ES-I3 (cell line): ENCODE results near the gene ISL2.

Experiments
- H3K36me3 ChIP-seq: 2 replicates; pipeline ENCODE4 v1.6.1; 2013; ENCODE audit warnings: mild to moderate bottlenecking, low read length, control low read depth, moderate library complexity; ENCODE audit not compliant: insufficient read depth
- H3K4me1 ChIP-seq: 2 replicates; pipeline ENCODE4 v1.6.1; 2013; ENCODE audit warnings: mild to moderate bottlenecking, control low read depth, low read length; ENCODE audit not compliant: insufficient read depth
- H3K9ac ChIP-seq: 2 replicates; pipeline ENCODE4 v1.6.1; 2013; ENCODE audit warnings: low read depth, mild to moderate bottlenecking, low read length, moderate library complexity
- H3K9me3 ChIP-seq: 2 replicates; pipeline ENCODE4 v1.6.1; 2013; ENCODE audit warnings: mild to moderate bottlenecking, low read length, moderate library complexity; ENCODE audit not compliant: control insufficient read depth, insufficient read depth

ISL2 gene

GRCh38 chr15:76359152-76359551 lies 22.6 kb downstream of the ISL2 start:
- H3K4me1 ChIP-seq, result no peaks in the 10 kb centered on the region
- H3K9me3 ChIP-seq, result no peaks in the 10 kb centered on the region
- H3K36me3 ChIP-seq, result no peaks in the 10 kb centered on the region
- no peak overlapping the region for H3K9ac ChIP-seq

DNA sequence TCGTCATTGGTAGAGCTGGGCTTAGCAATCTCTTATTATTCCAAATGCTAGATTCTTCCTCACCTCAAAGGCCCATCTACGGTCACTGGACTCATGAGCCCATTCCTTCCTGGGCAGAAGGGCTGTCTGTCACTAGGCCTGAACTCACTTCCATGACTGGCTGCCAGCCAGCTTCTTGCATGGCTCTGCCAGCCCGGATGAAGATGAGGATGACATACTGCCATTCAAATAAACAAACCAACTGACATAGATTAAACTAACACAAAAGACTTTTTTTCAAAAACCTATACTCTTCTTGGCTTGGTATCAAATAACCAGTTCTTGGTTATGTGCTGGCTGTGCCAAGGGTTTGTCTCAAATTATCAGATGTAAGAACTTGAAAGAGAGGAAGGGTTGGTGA lies 23.8 kb downstream of the ISL2 start:
- no peaks in the 10 kb centered on the region for H3K9me3 ChIP-seq
- no peak overlapping the region for H3K9ac ChIP-seq
- H3K36me3 ChIP-seq, result no peaks in the 10 kb centered on the region
- H3K4me1 ChIP-seq, result no peaks in the 10 kb centered on the region

DNA sequence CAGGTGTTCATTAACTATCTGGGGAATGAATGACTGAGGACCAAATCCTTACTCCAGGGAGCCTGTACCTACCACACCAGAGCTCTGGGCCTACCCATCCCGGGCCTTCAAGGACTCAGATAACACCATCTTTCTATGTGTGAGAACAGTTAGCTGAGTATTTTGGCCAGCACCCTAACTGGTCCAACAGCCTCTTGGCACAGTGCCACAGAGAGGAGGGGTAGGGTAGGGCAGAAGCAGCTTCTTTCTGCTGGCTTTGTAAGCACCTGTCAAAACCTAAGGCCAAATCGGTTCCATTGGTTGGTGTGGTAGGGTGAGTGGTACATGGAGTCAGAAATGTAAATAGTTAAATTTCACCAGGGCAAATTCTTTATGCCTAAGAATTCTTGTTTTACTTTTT lies 26.7 kb downstream of the ISL2 start:
- Histone ChIP-seq H3K9ac (no peak overlapping the region), H3K9me3 (no peaks in the 10 kb centered on the region), H3K4me1 (no peaks in the 10 kb centered on the region), H3K36me3 (no peaks in the 10 kb centered on the region)

DNA sequence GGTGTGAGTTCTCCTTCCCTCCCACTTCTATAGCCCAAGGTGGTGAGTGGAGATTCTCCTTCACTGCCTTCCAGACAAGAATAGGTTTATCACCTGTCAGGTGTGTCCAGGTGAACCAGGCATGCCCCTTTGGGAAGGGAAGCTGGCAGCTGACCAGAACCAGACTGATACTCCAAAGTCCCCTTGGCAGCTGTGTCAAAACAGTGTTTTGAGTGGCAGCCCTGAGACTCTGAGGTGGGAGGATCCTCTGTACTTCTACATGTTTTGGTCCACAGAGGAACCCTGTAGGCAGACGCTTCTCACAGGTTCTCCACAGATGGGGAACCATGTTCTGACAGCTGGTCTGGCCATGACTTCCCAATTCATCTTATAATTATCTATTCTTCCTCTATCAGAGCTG lies 30.1 kb downstream of the ISL2 start:
- no peaks in the 10 kb centered on the region for H3K4me1 ChIP-seq
- H3K9me3 ChIP-seq, result no peaks in the 10 kb centered on the region
- H3K36me3 ChIP-seq, result no peaks in the 10 kb centered on the region
- no peak overlapping the region for H3K9ac ChIP-seq

GRCh38 chr15:76368122-76368621 lies 31.6 kb downstream of the ISL2 start:
- no peaks in the 10 kb centered on the region for H3K4me1 ChIP-seq
- H3K9ac ChIP-seq, result no peak overlapping the region
- H3K9me3 ChIP-seq, result no peaks in the 10 kb centered on the region
- H3K36me3 ChIP-seq, result no peaks in the 10 kb centered on the region

GRCh38 chr15:76376029-76376428 lies 39.5 kb downstream of the ISL2 start:
- Histone ChIP-seq H3K9ac (no peak overlapping the region), H3K9me3 (no peaks in the 10 kb centered on the region), H3K4me1 (peaks cover 6% of the 10 kb centered on the region; the same call in 1 of the 2 replicates), H3K36me3 (no peaks in the 10 kb centered on the region)

DNA sequence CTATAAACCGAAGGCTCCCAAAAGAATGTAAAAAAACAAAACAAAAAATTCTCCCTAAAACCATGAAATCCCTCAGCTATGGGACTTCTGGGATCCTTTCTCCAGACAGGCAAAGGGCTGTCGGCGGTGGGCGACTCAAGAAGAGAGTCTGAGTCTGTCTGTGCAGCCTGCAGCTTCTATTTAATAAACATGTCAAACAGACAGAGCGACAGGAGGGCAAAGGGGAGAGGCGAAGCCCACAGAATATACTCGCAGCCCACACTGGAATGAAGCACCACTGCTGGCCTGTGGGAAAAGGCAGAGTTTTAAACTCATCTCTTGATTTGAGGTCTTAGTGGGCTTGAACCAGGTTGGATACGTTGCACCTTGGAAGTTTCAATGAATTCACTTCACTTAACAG lies 40.2 kb downstream of the ISL2 start:
- Histone ChIP-seq H3K36me3 (no peaks in the 10 kb centered on the region), H3K4me1 (peaks cover 6% of the 10 kb centered on the region; the same call in 1 of the 2 replicates), H3K9me3 (no peaks in the 10 kb centered on the region), H3K9ac (no peak overlapping the region)

GRCh38 chr15:76377217-76377616 lies 40.6 kb downstream of the ISL2 start:
- Histone ChIP-seq H3K4me1 (peaks cover 6% of the 10 kb centered on the region; the same call in 1 of the 2 replicates), H3K9me3 (no peaks in the 10 kb centered on the region), H3K36me3 (no peaks in the 10 kb centered on the region), H3K9ac (no peak overlapping the region)

- no peaks in the 10 kb centered on the region for H3K9me3 ChIP-seq
- H3K36me3 ChIP-seq, result no peaks in the 10 kb centered on the region
- H3K4me1 ChIP-seq, result peaks cover 6% of the 10 kb centered on the region; the same call in 1 of the 2 replicates
- no peak overlapping the region for H3K9ac ChIP-seq
Observed at GRCh38 chr15:76377751-76378150, 41.2 kb downstream of the ISL2 start.

- Histone ChIP-seq H3K36me3 (no peaks in the 10 kb centered on the region), H3K9ac (no peak overlapping the region), H3K9me3 (no peaks in the 10 kb centered on the region), H3K4me1 (peaks cover 6% of the 10 kb centered on the region; the same call in 1 of the 2 replicates)
Observed at GRCh38 chr15:76378691-76379090, 42.1 kb downstream of the ISL2 start.

DNA sequence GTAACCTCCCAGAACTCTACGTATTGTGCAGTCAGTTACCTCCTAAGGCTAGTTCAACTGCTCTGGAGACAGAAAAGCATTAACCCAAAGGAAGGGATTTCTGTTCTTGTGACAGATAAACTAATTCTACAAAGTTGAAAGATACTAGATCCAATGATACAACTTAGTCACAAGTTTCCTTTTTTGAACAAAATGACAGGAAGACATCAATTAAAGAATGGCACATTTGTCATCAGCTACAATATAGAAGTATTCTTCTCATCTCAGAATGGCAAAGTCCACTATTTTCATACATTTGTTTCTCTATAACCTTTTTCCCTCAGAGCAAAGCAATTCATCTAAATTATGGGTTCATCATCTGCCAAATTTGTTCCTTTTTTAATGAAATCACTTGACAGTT lies 43.7 kb downstream of the ISL2 start:
- Histone ChIP-seq H3K36me3 (no peaks in the 10 kb centered on the region), H3K9ac (no peak overlapping the region), H3K9me3 (no peaks in the 10 kb centered on the region), H3K4me1 (peaks cover 6% of the 10 kb centered on the region; the same call in 1 of the 2 replicates)

DNA sequence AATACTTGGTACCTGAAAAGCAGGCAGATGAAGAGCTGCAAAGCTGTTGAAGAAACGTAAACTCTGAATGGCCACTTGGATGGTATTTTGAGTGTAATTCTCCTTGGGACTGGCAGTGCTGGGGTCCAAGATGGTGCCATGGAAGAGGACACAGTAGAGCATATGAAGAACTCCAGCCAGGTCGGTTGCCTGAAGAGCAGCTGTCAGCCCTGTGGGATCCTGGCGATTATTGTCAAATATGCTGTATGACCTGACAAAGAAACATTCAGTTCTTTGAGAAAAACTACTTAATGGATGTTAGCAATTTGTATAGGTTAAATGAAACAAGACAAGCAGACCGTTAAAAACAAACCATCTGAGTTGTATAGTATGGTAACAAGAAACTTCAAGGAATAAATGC lies 44.8 kb downstream of the ISL2 start:
- Histone ChIP-seq H3K36me3 (no peaks in the 10 kb centered on the region), H3K9me3 (no peaks in the 10 kb centered on the region), H3K9ac (no peak overlapping the region), H3K4me1 (peaks cover 6% of the 10 kb centered on the region; the same call in 1 of the 2 replicates)

GRCh38 chr15:76382987-76383728 lies 46.6 kb downstream of the ISL2 start:
- Histone ChIP-seq H3K4me1 (no peaks in the 10 kb centered on the region), H3K9me3 (no peaks in the 10 kb centered on the region), H3K36me3 (no peaks in the 10 kb centered on the region), H3K9ac (no peak overlapping the region)

- H3K9me3 ChIP-seq, result no peaks in the 10 kb centered on the region
- H3K9ac ChIP-seq, result no peak overlapping the region
- H3K36me3 ChIP-seq, result no peaks in the 10 kb centered on the region
- no peaks in the 10 kb centered on the region for H3K4me1 ChIP-seq
Observed at GRCh38 chr15:76384409-76384808, 47.8 kb downstream of the ISL2 start.

GRCh38 chr15:76386178-76386577 lies 49.6 kb downstream of the ISL2 start:
- Histone ChIP-seq H3K36me3 (no peaks in the 10 kb centered on the region), H3K9me3 (no peaks in the 10 kb centered on the region), H3K4me1 (no peaks in the 10 kb centered on the region), H3K9ac (no peak overlapping the region)
